Colonic mucosa (tissue), 4 donors: ENCODE measurements around the gene PPARA. TPM values are rescaled to one million over a fixed set of nuclear protein-coding genes. Genes with fewer than 3 reads are reported as not detected.

Experiments
- DNase-seq: peaks from one replicate; pipeline ENCODE4 v3.0.0-alpha.2; 2020
- H3K27ac ChIP-seq: fragments of 200-600 bp; one replicate; pipeline ENCODE4 v1.8.0; 2021
- H3K27me3 ChIP-seq: fragments of 200-600 bp; one replicate; pipeline ENCODE4 v1.8.0; 2021
- H3K36me3 ChIP-seq: fragments of 200-600 bp; one replicate; pipeline ENCODE4 v1.8.0; 2021
- H3K4me1 ChIP-seq: fragments of 200-600 bp; one replicate; pipeline ENCODE4 v1.8.0; 2021; ENCODE audit warnings: mild to moderate bottlenecking
- H3K4me3 ChIP-seq: fragments of 200-600 bp; one replicate; pipeline ENCODE4 v1.8.0; 2021
- H3K9ac ChIP-seq, 2 donors: one replicate each; pipeline ENCODE4 v1.7.0; 2013; ENCODE audit warnings: control low read depth in 2 of 2, low read depth in 2 of 2, low read length in 2 of 2
- H3K9me3 ChIP-seq: fragments of 200-600 bp; one replicate; pipeline ENCODE4 v1.8.0; 2021
- intact Hi-C: fragments of 100-400 bp; cut with DNase I; formaldehyde crosslinking; loops from one replicate; pipeline ENCODE4 v1.14.1; 2022
- total RNA-seq, 2 donors: library from RNA; stranded (reverse); fragmentation: NEBNext Ultra II Directional in 1 of 2; extraction: Animal tissue kit (Norgen Biotek cat#: 25700) in 1 of 2; gene quantifications; one replicate each; pipeline ENCODE4 v1.2.1, GENCODE V29; 2021
- TF ChIP-seq, protein P1 (sequence below): fragments of 200-600 bp; IDR thresholded peaks from one replicate; pipeline ENCODE4 v1.8.0; 2022; ENCODE audit warnings: antibody characterized with exemption, mild to moderate bottlenecking
- donor health status: healthy.
- donor health status: DM: no; HTN: no; CAD: no.
- donor health status: DM: no; HTN: no; CAD: no.

PPARA gene
- total RNA-seq, 2 donors from 2014 or later: 59.8 to 74.8 TPM

- intact Hi-C loops: no loop called here
- DNase-seq: no peak
- TF ChIP-seq, protein P1, sequence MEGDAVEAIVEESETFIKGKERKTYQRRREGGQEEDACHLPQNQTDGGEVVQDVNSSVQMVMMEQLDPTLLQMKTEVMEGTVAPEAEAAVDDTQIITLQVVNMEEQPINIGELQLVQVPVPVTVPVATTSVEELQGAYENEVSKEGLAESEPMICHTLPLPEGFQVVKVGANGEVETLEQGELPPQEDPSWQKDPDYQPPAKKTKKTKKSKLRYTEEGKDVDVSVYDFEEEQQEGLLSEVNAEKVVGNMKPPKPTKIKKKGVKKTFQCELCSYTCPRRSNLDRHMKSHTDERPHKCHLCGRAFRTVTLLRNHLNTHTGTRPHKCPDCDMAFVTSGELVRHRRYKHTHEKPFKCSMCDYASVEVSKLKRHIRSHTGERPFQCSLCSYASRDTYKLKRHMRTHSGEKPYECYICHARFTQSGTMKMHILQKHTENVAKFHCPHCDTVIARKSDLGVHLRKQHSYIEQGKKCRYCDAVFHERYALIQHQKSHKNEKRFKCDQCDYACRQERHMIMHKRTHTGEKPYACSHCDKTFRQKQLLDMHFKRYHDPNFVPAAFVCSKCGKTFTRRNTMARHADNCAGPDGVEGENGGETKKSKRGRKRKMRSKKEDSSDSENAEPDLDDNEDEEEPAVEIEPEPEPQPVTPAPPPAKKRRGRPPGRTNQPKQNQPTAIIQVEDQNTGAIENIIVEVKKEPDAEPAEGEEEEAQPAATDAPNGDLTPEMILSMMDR: no peak
Observed at GRCh38 chr22:46213052-46213451, 62.7 kb downstream of the PPARA start.

DNA sequence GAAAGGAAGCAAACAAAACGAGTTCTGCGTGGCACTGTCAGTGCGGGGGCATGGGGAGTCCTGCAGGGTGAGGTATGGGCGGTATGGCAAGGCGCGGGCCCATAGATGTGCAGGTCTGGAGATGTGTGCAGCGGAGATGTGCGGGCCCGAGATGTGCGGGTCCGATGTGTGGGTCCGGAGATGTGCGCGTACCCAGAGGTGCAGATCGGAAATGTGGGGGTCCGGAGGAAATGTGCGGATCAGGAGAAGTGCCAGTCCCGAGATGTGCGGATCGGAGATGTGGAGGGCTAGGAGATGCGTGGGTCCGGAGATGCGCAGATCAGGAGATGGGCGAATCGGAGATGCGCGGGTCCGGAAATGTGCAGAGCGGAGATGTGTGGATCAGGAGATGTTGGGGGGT lies 63.8 kb downstream of the PPARA start:
- intact Hi-C loops: no loop called here
- Histone ChIP-seq H3K4me3 (no peak overlapping the region), H3K9ac (no peak overlapping the region), H3K27ac (no peak overlapping the region), H3K9me3 (no peaks in the 10 kb centered on the region), H3K4me1 (no peaks in the 10 kb centered on the region), H3K36me3 (peaks cover 13% of the 10 kb centered on the region), H3K27me3 (no peaks in the 10 kb centered on the region)
- TF ChIP-seq, protein P1: no peak
- no peak for DNase-seq

More at GRCh38 chr22:46213052-46213451, 62.7 kb downstream of the PPARA start:
- no peak overlapping the region for H3K27ac ChIP-seq
- H3K27me3 ChIP-seq: no peaks in the 10 kb centered on the region
- no peaks in the 10 kb centered on the region for H3K9me3 ChIP-seq
- no peak overlapping the region for H3K4me3 ChIP-seq
- H3K36me3 ChIP-seq: peaks cover 13% of the 10 kb centered on the region
- no peaks in the 10 kb centered on the region for H3K4me1 ChIP-seq
- no peak overlapping the region for H3K9ac ChIP-seq

- Histone ChIP-seq H3K27ac (no peak overlapping the region), H3K9me3 (no peaks in the 10 kb centered on the region), H3K9ac (no peak overlapping the region), H3K4me1 (no peaks in the 10 kb centered on the region), H3K27me3 (no peaks in the 10 kb centered on the region), H3K36me3 (peaks cover 13% of the 10 kb centered on the region), H3K4me3 (no peak overlapping the region)
- TF ChIP-seq, protein P1: no peak
- intact Hi-C loops: no loop called here
- no peak for DNase-seq
Observed at GRCh38 chr22:46214616-46215015, 64.3 kb downstream of the PPARA start.

DNA sequence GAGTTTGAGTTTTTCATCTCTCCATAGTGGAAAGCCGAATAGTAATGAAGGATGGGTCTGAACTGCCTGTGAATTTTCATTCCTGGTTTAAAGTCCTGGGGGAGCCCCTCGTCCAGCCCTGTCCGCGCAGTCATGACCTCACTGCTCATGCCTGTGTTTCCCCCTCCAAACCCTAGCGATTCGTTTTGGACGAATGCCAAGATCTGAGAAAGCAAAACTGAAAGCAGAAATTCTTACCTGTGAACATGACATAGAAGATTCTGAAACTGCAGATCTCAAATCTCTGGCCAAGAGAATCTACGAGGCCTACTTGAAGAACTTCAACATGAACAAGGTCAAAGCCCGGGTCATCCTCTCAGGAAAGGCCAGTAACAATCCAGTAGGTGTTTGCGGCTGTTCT lies 69.3 kb downstream of the PPARA start:
- H3K4me1 ChIP-seq: no peaks in the 10 kb centered on the region
- H3K27ac ChIP-seq: no peak overlapping the region
- no peak for DNase-seq
- intact Hi-C loops: no loop called here
- no peaks in the 10 kb centered on the region for H3K27me3 ChIP-seq
- no peak overlapping the region for H3K9ac ChIP-seq
- H3K4me3 ChIP-seq: no peak overlapping the region
- H3K9me3 ChIP-seq: no peaks in the 10 kb centered on the region
- TF ChIP-seq, protein P1: no peak
- peaks cover 32% of the 10 kb centered on the region for H3K36me3 ChIP-seq

- no peak overlapping the region for H3K4me3 ChIP-seq
- no peaks in the 10 kb centered on the region for H3K4me1 ChIP-seq
- no peaks in the 10 kb centered on the region for H3K27me3 ChIP-seq
- H3K9ac ChIP-seq: no peak overlapping the region
- DNase-seq: no peak
- TF ChIP-seq, protein P1: no peak
- no peak overlapping the region for H3K27ac ChIP-seq
- no peaks in the 10 kb centered on the region for H3K9me3 ChIP-seq
- intact Hi-C loops: no loop called here
- peaks cover 22% of the 10 kb centered on the region for H3K36me3 ChIP-seq
Observed at GRCh38 chr22:46220921-46221320, 70.6 kb downstream of the PPARA start.
